ENCODE measurements around the gene ABTB1. TPM values are rescaled to one million over a fixed set of nuclear protein-coding genes. Genes with fewer than 3 reads are reported as not detected.

ABTB1 gene
- total RNA-seq, 6 experiments from 2014 or later, result 9.4 to 20.3 (median 12.2) TPM

- TF ChIP-seq CTCF (IDR thresholded peaks at IDR 0.05), result no peak
- TF ChIP-seq POLR2A (IDR thresholded peaks at IDR 0.05), result no peak
- Histone ChIP-seq H3K27me3 (no peaks in the 10 kb centered on the region), H3K27ac (no peak overlapping the region), H3K9me3 (no peaks in the 10 kb centered on the region), H3K4me3 (no peak overlapping the region), H3K36me3 (no peaks in the 10 kb centered on the region), H3K4me1 (peaks cover 0 to 10% (median 3%) of the 10 kb centered on the region in 4 donors)
- DNase-seq, result peak in 2 of 3 donors; percentile 35 to 37
- WGBS (ENCODE audit: insufficient coverage, low coverage, low lambda C conversion rate, missing lambda C conversion rate), result 95% methylated on average over 3 of the region's 14 CpGs
- ATAC-seq, result no peak
- intact Hi-C loops (cut with DNase I), result loop anchor here in 1 of 2 donors (10.0 kb wide), 1 partner anchor 295 kb away; no protein-coding TSS in a partner anchor
Measured at GRCh38 chr3:127669541-127670228, 3.1 kb upstream of the ABTB1 start.

GRCh38 chr3:127670229-127670559 is 2.6 kb upstream of the ABTB1 start:
- Histone ChIP-seq H3K27me3 (no peaks in the 10 kb centered on the region), H3K9me3 (no peaks in the 10 kb centered on the region), H3K27ac (no peak overlapping the region), H3K4me1 (peaks cover 0 to 10% (median 3%) of the 10 kb centered on the region in 4 donors), H3K4me3 (no peak overlapping the region), H3K36me3 (no peaks in the 10 kb centered on the region)
- intact Hi-C loops (cut with DNase I), result loop anchor here in 1 of 2 donors (10.0 kb wide), 1 partner anchor 295 kb away; no protein-coding TSS in a partner anchor
- WGBS (ENCODE audit: insufficient coverage, low coverage, low lambda C conversion rate, missing lambda C conversion rate), result 83% methylated on average over 2 of the region's 7 CpGs
- ATAC-seq (no peak), DNase-seq (peak in 2 of 3 donors; percentile 28 to 37)
- TF ChIP-seq CTCF (IDR thresholded peaks at IDR 0.05) (no peak), POLR2A (IDR thresholded peaks at IDR 0.05) (no peak)

GRCh38 chr3:127670761-127671522 is 1.8 kb upstream of the ABTB1 start:
- TF ChIP-seq POLR2A (IDR thresholded peaks at IDR 0.05), result no peak
- peak; percentile 15 to 55 (median 48) for DNase-seq
- H3K27ac ChIP-seq, result no peak overlapping the region
- no CpG with 5 or more reads among the region's 20 CpGs for WGBS (ENCODE audit: insufficient coverage, low coverage, low lambda C conversion rate, missing lambda C conversion rate)
- intact Hi-C loops (cut with DNase I), result loop anchor here in 1 of 2 donors (10.0 kb wide), 1 partner anchor 294 kb away; no protein-coding TSS in a partner anchor
- no peaks in the 10 kb centered on the region for H3K36me3 ChIP-seq
- no peaks in the 10 kb centered on the region for H3K9me3 ChIP-seq
- no peaks in the 10 kb centered on the region for H3K27me3 ChIP-seq
- H3K4me1 ChIP-seq, result peaks cover 0 to 10% (median 3%) of the 10 kb centered on the region in 4 donors
- ATAC-seq, result no peak
- no peak overlapping the region for H3K4me3 ChIP-seq

GRCh38 chr3:127671523-127672428 is 976 bp upstream of the ABTB1 start:
- H3K9me3 ChIP-seq, result no peaks in the 10 kb centered on the region
- H3K4me1 ChIP-seq, result peaks cover 0 to 10% (median 3%) of the 10 kb centered on the region in 4 donors
- TF ChIP-seq CTCF (IDR thresholded peaks at IDR 0.05) (no peak), POLR2A (IDR thresholded peaks at IDR 0.05) (no peak)
- DNase-seq (peak in 2 of 3 donors; percentile 32 to 58), ATAC-seq (peak in 3 of 4 donors; percentile 3 to 8 (median 4))
- intact Hi-C loops (cut with DNase I), result loop anchor here in 1 of 2 donors (10.0 kb wide), 1 partner anchor 293 kb away; no protein-coding TSS in a partner anchor
- H3K27me3 ChIP-seq, result no peaks in the 10 kb centered on the region
- 16% methylated on average over 12 of the region's 44 CpGs for WGBS (ENCODE audit: insufficient coverage, low coverage, low lambda C conversion rate, missing lambda C conversion rate)
- H3K36me3 ChIP-seq, result no peaks in the 10 kb centered on the region
- H3K4me3 ChIP-seq, result peak overlapping the region; percentile 85 to 88 (median 88)
- peak overlapping the region; percentile 74 to 90 (median 79) for H3K27ac ChIP-seq

Data from right lobe of liver (tissue), 6 donors.